ENCODE results near the gene POU6F2.

The POU6F2 gene

DNA sequence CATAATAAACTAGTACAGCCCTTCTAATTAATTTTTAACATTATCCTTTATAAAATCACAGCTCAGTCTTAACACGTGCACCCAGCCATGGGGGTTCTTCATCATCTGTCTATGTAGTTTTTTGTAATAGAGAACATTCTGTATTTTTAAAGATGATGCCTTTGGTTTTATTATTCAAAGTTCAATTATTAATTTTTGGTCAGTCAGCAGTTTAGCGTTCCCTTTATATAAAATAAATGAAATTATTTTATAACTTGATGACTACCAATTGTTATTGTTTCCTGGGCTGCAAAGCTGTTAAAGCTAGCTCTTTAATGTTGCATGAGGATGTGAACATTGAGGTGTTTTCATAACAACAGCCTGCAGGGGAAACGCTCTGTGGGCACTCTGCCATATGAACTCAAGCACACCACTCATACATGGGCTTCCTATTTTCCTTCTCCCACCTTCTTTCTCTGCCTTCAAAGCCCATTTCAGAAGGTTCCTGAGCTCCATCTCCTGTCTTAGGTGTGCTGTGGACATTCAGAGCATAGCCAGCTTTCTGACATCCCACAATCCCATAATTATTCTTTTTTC is 416.5 kb downstream of the POU6F2 start:
- DNase-seq (ENCODE audit: low read depth in 1 of 2, low spot score in 1 of 2): no peak

DNA sequence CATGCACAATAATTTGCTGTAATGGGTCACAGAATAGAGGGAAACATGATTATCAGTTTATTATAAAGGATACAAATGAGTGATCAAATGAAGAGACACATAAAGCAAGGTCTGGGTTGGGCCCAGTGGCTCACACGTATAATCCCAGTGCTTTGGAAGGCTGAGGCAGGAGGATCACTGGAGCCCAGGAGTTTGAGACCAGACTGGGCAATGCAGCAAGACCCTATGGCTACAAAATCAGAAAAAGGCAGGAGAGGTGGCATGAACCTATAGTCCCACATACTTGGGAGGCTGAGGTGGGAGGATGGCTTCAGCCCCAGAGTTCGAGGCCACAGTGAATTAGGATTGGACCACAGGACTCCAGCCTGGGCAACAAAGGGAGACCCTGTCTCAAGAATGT is 421.7 kb downstream of the POU6F2 start:
- no peak for DNase-seq (ENCODE audit: low read depth in 1 of 2, low spot score in 1 of 2)

DNA sequence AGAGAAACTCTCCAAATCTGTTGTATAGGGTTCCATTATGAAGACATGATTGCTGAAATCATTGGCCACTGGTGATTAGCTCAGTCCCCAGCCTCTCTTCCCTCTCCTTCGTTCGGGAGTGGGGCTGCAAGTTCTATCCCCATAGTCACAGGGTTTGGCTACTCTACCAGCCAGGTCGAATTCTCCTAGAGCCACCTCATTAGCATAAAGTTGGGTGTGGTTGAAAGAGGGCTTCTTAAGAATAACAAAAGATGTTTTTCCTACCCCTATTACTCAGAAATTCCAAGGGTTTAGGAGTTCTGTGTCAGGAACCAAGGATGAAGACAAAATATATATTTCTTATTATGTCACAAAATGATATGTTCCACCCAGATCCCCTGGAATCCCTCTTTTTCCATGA is 422.3 kb downstream of the POU6F2 start:
- no peak for DNase-seq (ENCODE audit: low read depth in 1 of 2, low spot score in 1 of 2)

DNA sequence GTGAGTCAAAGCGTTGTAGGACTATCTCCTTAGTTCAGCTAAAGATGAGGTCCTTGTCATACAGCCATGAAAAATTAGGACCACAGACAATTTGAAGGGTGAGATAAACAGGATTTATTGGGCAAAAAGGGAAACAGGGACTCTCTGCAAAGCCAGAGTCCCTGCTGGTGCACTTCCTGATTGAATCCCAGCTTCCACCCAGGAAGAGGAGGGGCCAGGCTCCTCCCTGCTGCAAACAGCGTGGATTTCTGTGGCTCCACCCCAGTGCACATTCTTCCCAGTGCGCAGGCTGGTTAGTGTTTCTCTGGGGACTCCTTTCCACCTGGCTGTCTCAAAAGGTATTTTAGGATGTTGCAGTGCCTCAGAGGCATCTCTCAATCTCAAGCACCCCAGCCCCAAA is 423.1 kb downstream of the POU6F2 start:
- DNase-seq (ENCODE audit: low read depth in 1 of 2, low spot score in 1 of 2): no peak

DNA sequence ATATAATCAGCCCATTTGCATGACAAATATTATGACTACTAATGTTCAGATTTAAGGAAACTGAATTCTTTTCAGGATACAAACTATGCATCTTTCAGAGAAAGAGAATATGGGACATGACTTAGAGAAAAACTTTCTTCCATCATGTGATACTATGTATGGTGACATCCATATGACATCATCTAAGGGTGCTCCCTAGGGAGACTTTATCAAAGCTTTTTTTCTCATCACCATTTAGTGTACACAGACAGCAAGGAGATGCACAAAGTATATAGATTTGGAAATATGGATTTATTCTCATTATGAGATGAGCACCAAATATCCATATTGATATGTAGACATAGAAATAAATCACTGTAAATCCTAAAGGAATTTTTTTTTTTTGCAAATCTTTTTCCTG is 424.3 kb downstream of the POU6F2 start:
- DNase-seq (ENCODE audit: low read depth in 1 of 2, low spot score in 1 of 2): no peak

DNA sequence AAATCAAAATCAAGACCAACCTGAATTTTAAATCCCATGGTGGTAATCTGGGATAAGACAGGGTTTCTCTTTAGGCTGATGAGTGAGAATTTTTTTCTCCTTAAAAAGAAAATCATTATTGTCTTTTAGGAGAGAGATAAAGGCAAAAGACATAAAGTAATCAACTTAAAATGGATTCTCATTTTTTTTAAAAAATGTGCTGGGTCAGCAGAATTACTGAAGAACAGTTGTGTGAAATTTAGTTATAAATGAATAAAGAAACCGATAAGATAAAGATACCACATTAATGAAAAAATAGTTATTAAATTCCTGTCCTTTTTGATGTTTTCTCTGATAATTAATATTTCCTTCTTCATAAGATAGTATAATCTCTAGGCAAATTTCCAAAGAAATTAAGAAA is 427.2 kb downstream of the POU6F2 start:
- no peak for DNase-seq (ENCODE audit: low read depth in 1 of 2, low spot score in 1 of 2)

DNA sequence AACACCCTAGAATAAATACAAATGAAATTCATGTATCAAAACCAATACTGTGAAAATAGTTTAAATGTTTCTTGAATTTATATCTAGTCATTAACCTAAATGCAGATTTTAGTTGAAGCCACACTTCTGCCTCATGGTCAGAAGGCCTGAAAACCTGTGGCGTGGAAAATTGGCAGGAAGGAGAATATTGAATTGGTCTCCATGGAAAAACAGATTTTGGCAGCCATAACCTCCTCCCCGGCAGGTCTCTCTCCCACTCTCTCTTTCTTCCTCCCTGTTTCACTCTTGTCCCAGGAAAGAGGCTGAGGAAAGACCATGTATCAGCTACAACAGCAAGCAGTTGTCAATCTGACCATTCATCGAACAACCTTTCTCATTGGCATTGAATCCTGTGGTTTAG is 427.9 kb downstream of the POU6F2 start:
- no peak for DNase-seq (ENCODE audit: low read depth in 1 of 2, low spot score in 1 of 2)

DNA sequence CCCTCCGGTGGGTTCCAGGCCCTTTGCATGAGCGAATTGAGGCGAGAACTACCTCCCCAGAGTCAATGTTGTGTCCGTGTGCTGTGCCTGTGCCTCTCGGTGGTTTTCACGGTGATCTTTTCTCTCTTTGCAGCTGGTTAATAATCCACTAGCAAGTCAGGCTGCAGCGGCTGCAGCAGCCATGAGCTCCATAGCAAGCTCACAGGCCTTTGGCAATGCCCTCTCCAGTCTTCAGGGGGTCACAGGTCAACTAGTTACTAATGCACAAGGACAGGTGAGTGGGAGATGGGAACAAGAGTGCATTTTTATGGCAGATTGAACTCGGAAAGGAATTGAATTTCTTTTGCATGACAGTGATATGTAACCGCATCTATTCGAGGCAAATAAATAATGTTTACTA is 428.8 kb downstream of the POU6F2 start:
- DNase-seq (ENCODE audit: low read depth in 1 of 2, low spot score in 1 of 2): no peak

DNA sequence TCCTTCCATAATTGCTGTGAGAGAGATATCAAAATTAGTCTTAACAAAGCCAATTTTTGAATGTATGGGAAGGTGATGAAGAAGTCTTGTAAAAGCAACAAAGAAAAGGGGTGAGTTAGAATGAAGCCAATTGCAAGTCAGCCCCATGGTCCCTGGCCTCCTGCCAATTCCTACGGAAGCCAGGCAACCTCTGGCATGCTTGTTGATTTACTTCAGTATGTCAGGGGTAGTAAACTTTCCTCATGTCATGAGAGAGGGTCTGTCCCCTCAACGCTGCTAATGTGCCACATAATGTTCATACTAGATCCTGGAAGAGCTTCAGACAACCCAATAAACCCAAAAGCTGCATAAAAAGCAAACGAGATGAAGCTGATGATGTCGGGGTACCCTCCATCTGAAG is 429.4 kb downstream of the POU6F2 start:
- no peak for DNase-seq (ENCODE audit: low read depth in 1 of 2, low spot score in 1 of 2)

DNA sequence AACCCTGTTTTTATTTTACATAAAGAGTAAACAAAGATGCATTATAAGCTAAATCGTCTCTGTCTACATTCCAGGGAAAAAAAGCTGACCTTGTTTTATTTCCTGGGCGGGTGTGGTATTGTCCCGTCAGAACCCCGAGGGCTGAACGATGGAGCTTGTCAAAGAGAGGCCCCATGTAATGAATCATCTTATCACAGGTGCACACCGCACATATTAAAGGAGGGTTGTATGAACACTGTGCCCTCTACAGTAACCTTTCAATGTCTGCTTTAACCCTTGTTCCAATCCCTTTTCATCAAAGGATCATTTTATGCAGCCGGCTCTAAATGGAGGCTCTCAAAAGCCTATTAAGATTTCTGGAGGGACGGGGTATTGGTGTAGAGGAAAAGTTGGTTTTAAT is 430.0 kb downstream of the POU6F2 start:
- DNase-seq (ENCODE audit: low read depth in 1 of 2, low spot score in 1 of 2): no peak

DNA sequence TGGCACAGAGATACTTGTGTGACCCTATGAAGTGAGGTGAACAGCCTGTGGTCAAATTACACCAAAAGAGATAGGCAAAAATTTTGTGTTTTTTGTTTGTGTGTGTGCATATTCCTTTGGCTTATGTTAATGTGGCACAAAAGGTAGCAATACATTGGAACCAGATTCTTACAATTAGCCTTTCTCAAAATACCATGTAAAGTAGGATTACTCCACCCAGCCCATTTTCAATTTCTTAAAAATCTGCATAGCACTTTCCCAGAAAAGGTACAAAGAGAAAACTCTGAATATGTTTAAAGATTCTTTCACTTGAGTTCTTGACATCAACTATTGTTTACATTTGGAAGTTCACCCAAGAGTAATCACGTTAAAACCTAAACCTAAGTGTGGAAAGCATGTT is 431.2 kb downstream of the POU6F2 start:
- no peak for DNase-seq (ENCODE audit: low read depth in 1 of 2, low spot score in 1 of 2)

DNA sequence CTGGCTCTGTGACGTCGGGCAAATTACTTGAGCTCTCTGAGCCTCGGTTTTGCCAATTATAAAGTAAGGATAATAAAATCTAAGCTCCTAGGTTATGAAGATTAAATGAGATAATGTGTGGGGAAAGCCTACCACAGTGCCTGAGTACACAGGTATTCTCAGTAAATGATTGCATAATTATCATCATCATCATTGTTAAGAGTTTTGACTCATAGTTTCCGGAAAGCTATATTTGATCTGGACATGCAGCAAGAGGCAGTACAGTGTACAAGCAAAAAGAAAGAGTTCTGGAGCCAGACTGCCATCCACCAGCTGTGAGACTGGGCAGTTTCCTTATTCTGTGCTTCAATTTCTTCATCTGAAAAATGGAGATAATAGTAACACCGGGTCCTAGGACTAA is 432.9 kb downstream of the POU6F2 start:
- DNase-seq (ENCODE audit: low read depth in 1 of 2, low spot score in 1 of 2): no peak

DNA sequence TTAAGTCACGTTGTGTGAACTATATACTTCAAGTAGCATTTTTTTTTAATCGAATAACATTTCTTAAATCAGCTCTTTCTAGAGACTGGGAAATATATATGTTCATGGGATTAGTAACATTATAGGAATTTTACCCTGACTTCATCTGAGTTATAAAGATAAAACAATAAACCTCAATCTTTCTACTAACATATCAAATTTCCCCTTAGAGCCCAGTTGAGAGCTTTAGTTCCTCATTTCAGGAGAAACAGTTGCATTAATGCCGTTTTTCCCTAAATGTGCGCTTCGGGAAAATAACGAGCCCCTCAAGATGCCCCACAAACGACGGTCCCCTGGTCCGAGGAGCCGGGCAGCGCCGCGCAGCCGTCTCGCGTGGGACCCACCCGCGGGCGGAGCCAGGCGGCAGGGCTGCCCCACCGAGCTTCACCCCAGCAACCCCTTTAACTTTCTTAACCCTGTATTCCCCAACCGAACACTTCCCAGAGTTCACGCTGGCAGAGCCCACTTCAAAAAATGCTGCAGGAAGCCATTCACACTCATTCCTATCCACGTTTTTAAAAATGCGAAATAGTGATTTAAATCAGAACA is 436.0 kb downstream of the POU6F2 start:
- DNase-seq (ENCODE audit: low read depth in 1 of 2, low spot score in 1 of 2): no peak

DNA sequence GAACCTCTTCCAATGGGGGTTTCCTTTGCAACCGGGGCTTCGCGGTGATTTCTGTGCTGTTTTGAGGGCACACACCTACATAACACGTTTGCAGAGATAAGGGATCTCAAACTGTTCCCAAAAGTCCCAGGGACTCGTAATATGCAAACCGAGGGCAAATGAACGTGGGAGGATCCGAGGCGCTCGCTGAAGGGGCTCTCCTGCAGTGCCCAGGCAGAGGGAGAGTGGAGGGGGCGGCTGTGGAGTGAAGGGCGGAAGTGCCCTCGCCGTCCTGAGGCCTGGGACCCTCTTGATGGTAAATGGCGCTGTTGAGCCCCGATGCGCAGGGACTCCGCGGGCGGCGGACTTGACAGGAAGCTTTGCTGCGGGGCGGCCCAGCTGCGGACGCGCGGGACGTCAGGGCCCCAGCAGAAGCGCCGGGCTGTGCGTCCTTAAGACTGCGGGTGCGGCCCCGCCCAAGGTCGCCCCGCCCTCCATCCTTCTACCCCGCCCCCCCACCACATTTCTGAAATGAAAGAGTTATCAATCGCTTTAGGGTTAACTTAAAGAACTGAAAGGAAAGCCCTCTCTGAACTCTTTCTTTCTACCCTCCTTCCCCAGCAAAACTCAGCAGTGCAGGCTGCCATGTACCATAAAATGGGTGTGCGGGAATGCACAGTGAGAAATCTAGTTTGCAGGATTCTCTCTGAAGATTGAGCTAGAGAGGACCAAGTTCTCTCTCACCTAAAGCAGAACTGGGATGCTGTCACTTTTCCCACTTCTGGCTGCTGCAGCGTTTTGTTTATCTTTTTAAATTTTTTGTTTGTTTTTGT is 436.7 kb downstream of the POU6F2 start:
- DNase-seq (ENCODE audit: low read depth in 1 of 2, low spot score in 1 of 2): peak in 1 of 2 donors; percentile 5

DNA sequence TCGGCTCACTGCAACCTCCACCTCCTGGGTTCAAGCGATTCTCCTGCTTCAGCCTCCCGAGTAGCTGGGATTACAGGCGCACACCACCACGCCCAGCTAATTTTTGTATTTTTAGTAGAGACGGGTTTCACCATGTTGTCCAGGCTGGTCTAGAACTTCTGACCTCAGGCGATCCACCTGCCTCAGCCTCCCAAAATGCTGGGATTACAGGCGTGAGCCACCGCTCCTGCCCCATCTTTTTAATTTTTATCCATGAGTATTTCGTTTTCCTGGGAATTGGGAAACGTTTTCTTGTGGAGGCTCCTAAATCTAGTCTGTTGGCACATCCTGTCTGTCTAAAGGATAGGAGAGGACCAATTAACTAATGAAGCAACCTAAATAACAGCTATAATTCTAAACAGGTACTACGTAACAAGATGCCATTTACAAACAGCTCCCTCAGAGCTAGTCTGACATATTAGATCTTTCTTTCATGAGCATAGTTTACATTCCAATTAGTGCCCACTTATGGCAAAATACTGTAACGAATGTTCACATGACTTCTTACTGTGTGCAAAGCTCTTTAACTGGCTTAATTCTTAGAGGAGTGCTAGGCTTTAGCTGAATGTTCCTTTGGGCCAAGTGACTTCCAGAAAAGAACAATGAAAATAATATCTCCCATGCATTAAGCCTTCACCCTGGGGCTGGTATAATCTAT is 437.5 kb downstream of the POU6F2 start:
- no peak for DNase-seq (ENCODE audit: low read depth in 1 of 2, low spot score in 1 of 2)

DNA sequence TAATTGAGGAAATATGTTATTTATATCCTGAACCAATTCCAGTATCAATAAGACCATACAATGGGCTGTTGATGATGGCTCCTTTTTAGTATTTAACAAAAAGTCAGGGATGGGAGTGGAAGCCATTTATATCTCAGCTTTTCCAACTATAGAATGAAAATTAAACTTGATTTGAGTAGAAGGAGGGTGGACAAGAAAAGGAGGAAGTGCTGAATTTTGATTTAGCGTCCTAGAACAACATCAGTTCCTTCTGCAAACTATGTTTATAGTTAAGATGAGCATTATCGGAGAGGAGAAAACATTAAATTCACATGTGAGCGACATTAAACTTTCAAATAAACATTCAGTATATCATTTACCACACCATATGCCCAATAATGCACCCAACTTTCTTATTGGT is 439.2 kb downstream of the POU6F2 start:
- DNase-seq (ENCODE audit: low read depth in 1 of 2, low spot score in 1 of 2): no peak

DNA sequence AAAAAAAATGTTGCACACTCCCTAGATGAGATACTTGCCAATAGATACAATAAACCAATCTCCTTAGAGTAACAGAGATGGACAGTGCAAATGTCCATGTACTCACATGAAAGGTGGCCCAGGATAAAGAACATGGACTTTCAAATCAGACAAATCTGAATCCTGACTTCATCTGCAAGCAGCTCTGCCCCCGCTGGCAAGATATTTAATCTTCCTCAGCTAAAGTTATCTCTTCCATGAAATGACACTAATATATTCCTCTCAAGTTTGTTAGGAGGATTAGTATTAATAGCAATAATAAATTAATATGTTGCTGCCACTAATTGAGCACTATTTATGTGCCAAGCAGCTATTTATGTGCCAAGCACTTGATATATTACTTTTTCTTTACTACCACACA is 439.9 kb downstream of the POU6F2 start:
- no peak for DNase-seq (ENCODE audit: low read depth in 1 of 2, low spot score in 1 of 2)

DNA sequence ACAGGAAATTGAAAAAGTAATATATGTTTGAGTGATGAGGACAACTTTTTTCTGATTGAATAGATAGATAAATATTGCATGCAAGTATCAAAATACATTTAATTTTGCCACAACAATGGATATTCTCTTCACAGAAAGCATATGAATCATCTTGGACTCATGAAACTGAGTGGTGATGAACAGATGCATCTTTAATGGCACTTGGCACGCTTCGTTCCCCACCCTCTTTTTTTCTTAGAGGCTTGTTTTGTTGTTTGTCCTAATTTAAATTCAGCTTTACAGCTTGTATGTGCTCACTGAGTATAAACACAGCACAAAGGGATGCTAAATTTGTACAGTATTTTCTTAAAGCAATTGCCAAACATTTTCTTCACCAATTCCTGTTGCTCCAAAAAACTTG is 443.5 kb downstream of the POU6F2 start:
- DNase-seq (ENCODE audit: low read depth in 1 of 2, low spot score in 1 of 2): no peak

DNA sequence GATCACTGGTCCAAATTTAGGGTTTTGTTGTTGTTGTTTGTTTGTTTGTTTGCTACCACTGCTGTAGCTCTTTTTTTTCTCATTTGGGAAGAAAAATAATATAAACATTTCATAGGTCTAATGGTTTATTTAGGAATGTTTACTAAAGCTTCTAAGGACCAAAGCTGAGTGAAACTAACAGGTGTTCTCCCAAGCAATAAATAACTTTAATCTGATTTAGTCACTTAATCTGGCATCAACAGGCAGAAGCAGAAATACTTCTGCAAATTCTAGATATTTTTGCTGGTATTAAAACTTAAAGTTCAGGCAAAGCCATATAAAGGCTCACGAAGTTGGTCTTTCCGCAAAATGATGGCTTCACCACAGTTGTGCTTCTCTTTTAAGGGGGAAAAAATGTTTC is 444.0 kb downstream of the POU6F2 start:
- no peak for DNase-seq (ENCODE audit: low read depth in 1 of 2, low spot score in 1 of 2)

DNA sequence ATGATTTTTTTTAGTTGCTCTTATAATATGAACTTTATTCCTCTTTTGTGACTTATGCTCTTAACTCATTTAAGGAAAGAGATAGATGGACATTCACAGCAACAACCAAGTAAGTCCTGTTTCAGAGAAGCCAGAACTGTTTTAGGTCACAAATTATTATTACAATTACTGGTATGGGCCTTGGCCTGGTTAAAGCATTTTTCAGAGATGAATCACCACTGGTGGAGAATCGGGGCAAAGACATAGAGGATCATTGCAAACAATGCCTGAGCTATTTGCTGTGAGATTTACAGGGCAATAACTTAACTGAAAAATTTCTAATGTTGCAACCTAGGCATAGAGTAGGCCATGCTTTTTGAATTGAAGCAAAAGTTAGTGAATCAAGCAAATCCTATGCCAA is 450.5 kb downstream of the POU6F2 start:
- DNase-seq (ENCODE audit: low read depth in 1 of 2, low spot score in 1 of 2): no peak

DNA sequence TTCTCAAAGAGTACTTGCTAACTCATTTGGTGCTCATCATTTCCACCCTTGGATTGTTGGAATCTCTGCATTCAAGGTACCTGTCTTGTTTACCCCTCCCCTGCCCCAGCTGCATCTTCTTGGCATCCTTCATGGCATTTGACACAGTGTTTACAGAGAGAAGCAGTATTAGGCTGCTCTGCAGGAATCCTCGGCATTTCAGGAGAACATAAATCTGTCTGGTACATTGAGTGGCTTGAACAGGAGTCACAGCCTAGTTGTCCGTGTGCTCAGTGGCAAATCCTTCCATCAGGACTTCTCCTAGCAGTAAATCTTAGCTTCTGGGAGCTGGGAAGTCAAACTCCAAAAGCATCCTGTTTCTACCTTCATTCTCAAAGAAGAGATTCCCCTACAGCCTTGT is 451.7 kb downstream of the POU6F2 start:
- no peak for DNase-seq (ENCODE audit: low read depth in 1 of 2, low spot score in 1 of 2)

DNA sequence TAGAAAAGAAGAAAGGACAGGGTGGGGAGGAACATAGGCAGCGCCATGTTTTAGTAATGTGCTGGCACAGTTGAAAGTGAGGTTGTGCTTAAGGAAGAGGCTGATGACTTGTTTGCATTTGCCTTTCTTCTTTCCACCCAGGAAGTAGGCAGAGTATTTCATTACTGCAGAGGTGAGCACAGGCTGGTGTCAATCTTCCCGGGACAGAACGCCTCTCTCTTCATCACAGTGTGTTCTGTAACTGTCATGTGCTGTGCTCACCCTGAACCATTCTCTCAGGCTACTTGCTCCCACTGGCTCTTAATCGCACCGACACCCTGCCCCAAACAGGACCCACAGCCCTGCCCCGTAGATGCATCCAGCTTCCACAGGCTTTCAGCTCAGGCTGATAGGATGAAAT is 452.7 kb downstream of the POU6F2 start:
- DNase-seq (ENCODE audit: low read depth in 1 of 2, low spot score in 1 of 2): no peak
